DMS 273 (cell line): ENCODE data around the gene EXOC3L4.
A peak's percentile ranks its signal among the peaks of the same experiment; 100 is the strongest.

Experiments
- DNase-seq: peaks from one replicate; lab custom pipeline; 2025; ENCODE audit not compliant: unreplicated experiment; lab: John Stamatoyannopoulos, UW

Gene EXOC3L4

GRCh38 chr14:103121121-103121845 lies 26.8 kb downstream of the EXOC3L4 start:
- no peak for DNase-seq

DNA sequence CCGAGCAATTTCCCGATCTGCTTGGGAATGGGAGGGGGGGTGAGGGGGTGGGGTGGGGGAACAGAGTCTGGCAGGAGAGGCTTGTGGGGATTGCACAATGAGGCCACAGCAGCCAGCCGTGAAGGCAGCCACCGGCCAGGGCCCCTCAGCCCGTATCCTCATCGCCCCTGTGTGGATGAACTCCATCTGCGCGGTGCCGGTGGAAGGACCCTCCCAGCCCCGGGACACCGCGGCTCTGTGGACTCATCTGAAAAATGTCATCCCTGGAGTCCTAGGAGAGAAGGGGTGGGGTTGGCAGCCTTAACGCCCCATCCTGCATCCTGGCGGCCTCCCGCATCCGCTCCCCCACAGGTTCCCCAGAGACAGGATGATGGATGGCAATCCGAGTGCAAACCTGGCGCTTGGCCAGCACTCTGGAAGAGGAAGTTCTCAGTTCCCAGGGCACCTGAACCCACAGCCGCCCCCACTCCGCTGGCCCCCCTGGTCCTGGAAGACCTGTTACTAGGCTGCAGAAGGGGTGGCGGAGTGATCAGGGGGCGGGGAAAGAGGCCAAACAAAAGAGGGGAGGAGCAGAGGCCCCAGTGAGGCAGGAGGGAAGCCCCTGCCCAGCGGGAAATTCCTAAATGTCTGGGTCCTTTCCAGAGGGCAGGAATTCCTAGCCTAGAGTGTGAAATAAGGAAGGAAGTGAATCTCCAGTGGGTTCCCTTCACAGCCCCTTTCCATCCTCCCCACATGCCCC lies 27.5 kb downstream of the EXOC3L4 start:
- peak; percentile 91 for DNase-seq

DNA sequence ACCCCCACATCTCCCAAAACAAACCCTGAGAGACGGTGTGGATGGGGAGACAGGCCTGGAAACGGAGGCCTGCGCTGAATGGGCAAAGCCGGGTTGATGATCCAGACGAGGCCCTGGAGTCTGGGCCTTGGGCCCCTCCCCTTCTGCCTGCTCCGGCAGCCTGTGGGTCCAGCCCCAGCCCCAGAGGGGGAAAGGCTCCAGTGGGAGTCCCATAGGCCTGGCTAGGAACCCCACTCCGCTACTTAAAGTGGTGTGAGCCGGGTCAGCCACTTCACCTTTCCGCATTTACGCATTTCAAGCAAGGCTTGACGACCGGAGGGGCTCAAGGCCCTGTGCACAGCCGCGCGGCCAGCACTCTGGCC lies 28.0 kb downstream of the EXOC3L4 start:
- peak; percentile 45 for DNase-seq

DNA sequence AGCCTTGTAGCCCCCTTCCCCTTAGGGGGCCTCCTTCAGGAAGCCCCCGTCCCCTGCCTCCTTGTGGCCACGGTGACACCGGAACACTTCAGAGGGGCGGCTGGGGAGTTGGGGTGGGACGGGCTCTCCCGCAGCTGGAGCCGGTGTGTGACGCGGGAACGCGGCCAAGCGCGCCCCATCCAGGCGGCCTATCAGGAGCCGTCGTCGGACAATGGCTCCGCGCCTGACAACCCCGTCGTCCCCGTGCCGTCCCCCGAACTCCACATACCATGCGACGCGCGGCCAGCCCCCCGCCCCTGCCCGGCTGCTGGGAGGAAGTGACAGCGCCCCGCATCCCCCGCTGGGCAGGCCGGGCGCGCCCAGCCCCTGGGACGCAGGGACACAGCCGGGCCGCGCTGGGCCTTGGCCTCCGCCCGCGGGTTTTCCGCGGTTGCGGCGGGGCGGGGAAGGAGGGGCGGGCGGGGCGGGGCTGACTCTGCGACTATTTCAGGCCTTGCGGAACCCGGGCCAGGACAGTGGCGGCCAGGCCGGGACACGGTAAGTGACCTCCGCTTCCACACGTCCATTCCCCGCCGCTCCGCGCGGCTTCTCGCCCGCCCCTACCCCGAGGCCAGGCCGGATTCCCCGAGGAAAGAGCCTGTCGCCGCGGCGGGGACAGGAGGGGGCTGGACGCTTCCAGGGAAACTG lies 28.6 kb downstream of the EXOC3L4 start, which contains the start of gene TNFAIP2:
Gene TNFAIP2 (plus strand): TSS at position 515 of the 687 bp plus-strand sequence. CDS start 2,997 bp downstream, outside the sequence.
- no peak for DNase-seq

DNA sequence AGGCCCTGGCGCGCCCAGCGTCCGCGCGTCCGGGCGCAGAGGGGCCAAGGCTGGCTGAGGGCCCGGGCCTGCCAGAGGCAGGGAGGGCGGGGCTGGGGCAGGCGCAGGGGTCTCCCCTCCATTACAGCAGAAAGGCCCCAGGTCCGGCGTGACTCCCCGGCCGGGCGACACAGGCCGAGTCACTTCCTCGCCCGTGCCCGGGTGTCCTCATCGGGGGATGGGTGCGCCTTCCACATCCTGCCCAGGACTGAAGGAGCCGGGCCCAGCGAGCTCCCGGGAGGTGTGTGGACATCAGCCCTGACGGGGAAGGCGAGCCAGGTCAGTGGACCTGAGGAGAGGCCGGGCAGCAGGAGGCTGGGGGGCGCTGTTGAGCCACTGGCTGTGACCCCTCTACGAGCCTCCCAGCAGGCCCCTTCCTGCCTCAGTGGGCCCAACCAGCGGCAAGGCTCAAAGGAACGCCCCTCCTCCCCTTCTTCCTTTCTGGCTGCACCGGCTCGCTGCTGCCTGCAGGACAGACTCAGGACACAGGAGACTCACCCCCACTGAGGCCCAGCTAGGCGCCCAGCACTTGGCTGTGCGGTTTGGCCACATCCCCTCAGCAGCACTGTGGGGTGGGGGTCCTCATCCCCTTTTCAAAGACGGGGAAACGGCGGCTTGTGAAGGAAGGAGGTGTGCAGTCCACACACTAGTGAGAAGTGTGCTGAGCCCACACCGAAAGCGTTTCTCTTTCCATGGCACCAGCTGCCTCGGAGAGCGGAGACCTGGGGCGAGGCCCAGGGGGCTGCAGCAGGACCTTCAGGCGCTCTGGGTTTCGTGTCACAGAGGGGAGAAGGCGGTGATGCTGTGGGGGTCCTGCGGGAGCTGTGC lies 29.3 kb downstream of the EXOC3L4 start:
- no peak for DNase-seq

DNA sequence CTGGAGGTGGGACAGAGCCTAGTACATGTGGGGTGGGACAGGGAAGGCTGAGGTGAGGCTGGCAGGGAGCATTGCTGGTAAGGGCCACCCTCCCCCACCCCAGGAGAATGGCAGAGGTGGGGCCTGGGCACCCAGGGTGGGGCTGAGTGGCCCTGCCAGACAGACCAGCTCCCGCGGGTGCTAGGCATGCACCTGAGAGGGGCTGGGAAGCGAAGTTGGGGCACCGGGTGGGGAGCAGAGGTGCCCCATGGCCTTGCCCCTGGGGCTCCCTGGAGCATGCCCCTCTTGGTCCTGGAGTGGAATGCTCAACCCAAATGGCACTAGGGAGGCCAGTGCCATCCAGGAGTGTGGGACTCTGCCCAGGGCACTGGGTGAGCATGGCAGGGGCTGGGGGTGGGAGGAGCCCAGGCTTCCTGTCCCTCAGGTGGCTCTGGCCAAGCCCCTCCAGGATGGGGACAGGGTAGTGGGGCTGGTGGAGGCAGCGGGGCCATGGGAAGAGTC lies 30.0 kb downstream of the EXOC3L4 start:
- DNase-seq, result no peak

GRCh38 chr14:103125098-103126070 lies 30.9 kb downstream of the EXOC3L4 start:
- no peak for DNase-seq

DNA sequence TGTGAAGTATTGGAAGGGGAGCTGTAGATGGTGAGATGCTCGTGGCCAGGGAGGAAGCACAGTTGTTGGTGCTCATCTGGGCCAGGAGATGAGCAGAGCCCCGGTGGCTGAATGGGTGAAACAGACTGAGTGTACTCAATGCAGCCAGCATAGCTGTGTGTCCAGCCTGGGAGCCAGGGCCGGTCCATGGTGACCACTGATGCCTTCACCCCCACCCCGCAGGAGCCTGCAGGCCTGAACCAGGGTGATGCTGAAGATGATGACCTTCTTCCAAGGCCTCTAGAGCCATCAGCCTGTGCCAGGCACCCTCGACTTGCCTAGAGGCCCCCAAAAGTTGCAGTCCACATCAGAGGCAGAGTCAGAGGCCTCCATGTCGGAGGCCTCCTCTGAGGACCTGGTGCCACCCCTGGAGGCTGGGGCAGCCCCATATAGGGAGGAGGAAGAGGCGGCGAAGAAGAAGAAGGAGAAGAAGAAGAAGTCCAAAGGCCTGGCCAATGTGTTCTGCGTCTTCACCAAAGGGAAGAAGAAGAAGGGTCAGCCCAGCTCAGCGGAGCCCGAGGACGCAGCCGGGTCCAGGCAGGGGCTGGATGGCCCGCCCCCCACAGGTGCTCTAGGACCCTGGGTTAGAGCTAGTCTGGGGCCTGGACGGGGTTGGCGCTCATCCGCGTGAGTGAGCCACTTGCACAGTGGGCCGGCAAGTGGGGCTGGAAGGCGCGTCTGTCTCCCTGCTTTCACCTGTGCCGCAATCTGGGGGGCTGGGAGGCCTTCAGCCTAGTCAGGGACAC lies 31.8 kb downstream of the EXOC3L4 start:
- no peak for DNase-seq

- DNase-seq, result peak; percentile 91
These were observed 32.4 kb downstream of the EXOC3L4 start for GRCh38 chr14:103126873-103127304.

- DNase-seq, result no peak
These were observed 32.8 kb downstream of the EXOC3L4 start for GRCh38 chr14:103127356-103127755.

- no peak for DNase-seq
These were observed 33.5 kb downstream of the EXOC3L4 start for GRCh38 chr14:103127861-103128598.

DNA sequence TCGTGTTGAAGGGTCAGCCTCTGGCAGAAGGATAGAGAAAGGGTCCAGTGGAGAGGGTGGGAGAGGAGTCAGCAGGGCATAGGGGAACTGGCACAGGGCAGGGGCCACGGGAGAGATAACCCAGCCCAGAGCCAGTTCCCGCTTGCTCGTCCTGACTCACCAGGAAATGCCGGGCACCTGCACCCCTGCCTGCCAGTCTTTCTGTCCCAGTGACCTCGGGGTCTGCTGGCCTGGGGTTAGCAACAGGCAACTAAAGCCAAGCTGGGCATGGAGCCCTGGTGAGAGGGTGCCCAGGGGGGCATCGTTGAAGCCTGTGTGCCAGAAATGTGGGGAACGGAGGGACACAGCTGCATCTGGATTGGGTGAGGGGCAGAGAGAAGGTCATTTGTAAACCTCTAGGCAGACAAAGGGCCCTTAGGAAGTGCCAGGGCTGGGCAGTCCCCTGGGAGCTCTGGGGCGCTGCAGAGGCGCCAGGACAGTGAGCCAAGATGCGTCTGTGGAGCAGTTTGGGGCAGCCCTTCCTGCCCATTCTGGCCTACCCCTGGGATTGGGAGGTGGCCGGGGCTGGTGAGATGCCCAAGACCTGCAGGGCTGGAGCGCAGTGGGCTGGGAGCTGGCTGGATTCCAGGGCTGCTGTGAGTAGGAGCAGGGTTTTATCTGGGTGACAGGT lies 34.2 kb downstream of the EXOC3L4 start:
- DNase-seq, result no peak

GRCh38 chr14:103129301-103130016 lies 34.9 kb downstream of the EXOC3L4 start:
- no peak for DNase-seq

DNA sequence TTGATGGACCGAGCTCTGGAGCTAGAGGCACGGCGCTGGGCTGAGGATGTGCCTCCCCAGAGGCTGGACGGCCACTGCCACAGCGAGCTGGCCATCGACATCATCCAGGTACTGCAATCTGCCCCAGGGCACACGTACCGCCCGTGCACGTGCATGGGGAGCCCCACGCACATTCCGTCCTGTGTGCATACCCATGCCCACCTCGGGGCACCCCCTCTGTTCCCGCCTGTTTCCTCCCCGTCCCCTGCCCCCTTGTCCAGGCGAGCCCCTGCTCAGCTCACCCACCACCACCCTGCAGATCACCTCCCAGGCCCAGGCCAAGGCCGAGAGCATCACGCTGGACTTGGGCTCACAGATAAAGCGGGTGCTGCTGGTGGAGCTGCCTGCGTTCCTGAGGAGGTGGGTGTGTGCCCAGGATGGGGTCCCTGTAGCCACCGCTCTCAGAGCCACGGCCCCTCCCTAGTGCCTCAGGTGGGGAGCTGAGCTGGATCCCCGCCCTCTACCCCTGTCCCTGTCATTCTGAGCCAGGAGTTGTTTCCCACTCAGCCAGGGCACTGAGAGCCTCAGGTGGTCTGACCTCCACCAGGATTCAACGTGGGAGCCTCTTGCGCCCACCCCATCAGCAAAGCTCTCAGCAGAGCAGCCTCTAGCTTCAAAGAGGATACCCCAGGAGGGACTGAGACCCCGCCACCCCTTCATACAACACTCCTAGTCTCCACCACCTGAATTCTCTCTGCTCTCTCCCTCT lies 35.7 kb downstream of the EXOC3L4 start:
- DNase-seq, result no peak

DNA sequence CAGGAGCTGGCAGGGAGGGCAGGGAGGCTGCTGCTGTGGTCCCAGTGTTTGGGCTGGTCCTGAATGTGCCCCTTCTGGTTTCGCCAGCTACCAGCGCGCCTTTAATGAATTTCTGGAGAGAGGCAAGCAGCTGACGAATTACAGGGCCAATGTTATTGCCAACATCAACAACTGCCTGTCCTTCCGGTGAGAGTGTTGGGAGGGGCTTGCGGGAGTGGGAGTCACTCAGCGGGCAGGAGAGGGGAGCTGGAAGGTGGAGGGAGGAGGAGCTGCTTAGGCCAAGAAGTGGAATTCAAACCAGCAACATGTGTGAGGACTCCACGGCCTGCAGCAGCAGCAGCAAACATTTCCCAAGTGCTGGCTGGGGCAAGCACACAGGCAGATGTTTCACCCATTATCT lies 36.4 kb downstream of the EXOC3L4 start:
- peak; percentile 70 for DNase-seq

- no peak for DNase-seq
These were observed 37.1 kb downstream of the EXOC3L4 start for GRCh38 chr14:103131580-103131979.
